NOMO-1 treated with DMSO at 0.1 percent for 48 hours (cell line): ENCODE data around the gene DPM2.
A peak's percentile ranks its signal among the peaks of the same experiment; 100 is the strongest.

Experiments used
- DNase-seq: peaks from one replicate; lab custom pipeline; 2025; ENCODE audit not compliant: unreplicated experiment; lab: John Stamatoyannopoulos, UW

DPM2 gene

GRCh38 chr9:127899128-127899943, 38.3 kb downstream of the DPM2 start, which contains the start of gene ST6GALNAC6:
TSS of gene ST6GALNAC6 (minus strand) at chr9:127899603. CDS start at chr9:127897981, 1,622 bp downstream.
- peak; percentile 34 for DNase-seq

GRCh38 chr9:127898433-127899127, 39.1 kb downstream of the DPM2 start:
- DNase-seq, result no peak

GRCh38 chr9:127897193-127897692, 40.4 kb downstream of the DPM2 start:
- peak; percentile 74 for DNase-seq

GRCh38 chr9:127896395-127897192, 41.1 kb downstream of the DPM2 start:
- DNase-seq, result no peak

GRCh38 chr9:127895811-127896210, 41.8 kb downstream of the DPM2 start:
- no peak for DNase-seq

- no peak for DNase-seq
Measured at GRCh38 chr9:127893392-127893791, 44.3 kb downstream of the DPM2 start.

- DNase-seq, result no peak
Measured at GRCh38 chr9:127892831-127893230, 44.8 kb downstream of the DPM2 start.

GRCh38 chr9:127890053-127890452, 47.6 kb downstream of the DPM2 start:
- DNase-seq, result no peak

GRCh38 chr9:127887792-127888191, 49.9 kb downstream of the DPM2 start:
- no peak for DNase-seq

- DNase-seq, result no peak
Measured at GRCh38 chr9:127886401-127886972, 51.2 kb downstream of the DPM2 start.

GRCh38 chr9:127885508-127886281, 52.0 kb downstream of the DPM2 start:
- no peak for DNase-seq
